HepG2 (cell line): ENCODE measurements around the gene ARMC3. TPM values are rescaled to one million over a fixed set of nuclear protein-coding genes. Genes with fewer than 3 reads are reported as not detected.

Experiments
- ATAC-seq: fragments of 200-7000 bp; cut with Tn5 transposase; 3 replicates; pipeline ENCODE4 v1.9.1; 2020; ENCODE audit warnings: mild to moderate bottlenecking, moderate library complexity
- BruUV-seq: library from RNA; stranded (reverse); fragments of 400-500 nt; replicated peaks from 2 replicates; lab custom pipeline; 2021; lab: Mats Ljungman, UMichigan
- CTCF ChIA-PET: fragments of 300-600 bp; formaldehyde crosslinking; extraction: SDS; loops from one replicate; lab custom pipeline; 2021; ENCODE audit warnings: low total read pairs, inconsistent platforms, low intra/inter-chr PET ratio; lab: Yijun Ruan, JAX
- POLR2A ChIA-PET: fragments of 350-600 bp; sonication (Branson Sonifier 250); formaldehyde crosslinking; loops from one replicate; lab custom pipeline; 2020; ENCODE audit warnings: antibody characterized with exemption, inconsistent platforms; lab: Yijun Ruan, JAX
- DNase-seq: peaks from one replicate; pipeline ENCODE4 v3.0.0-alpha.2; 2015; ENCODE audit warnings: low spot score
- FAIRE-seq: peaks from 3 replicates; lab custom pipeline; 2011; peaks lifted over from hg19 to GRCh38; lab: Jason Lieb, UNC
- H2AFZ ChIP-seq: one replicate; pipeline ENCODE4 v1.6.1; 2011; ENCODE audit warnings: low read length, inconsistent platforms
- H3K27ac ChIP-seq: fragments of 300-600 bp; 3 replicates; pipeline ENCODE4 v1.8.0; 2011; ENCODE audit warnings: mixed run types, mild to moderate bottlenecking, mixed read lengths, low read length, inconsistent platforms; ENCODE audit not compliant: insufficient read depth; ENCODE audit errors: extremely low read length
- H3K27me3 ChIP-seq, 2 experiments: fragments of 200-600 bp in 1 of 2; 2 replicates in 1 of 2; 3 replicates in 1 of 2; pipeline versions ENCODE4 v1.6.0 to v1.8.0; 2011; ENCODE audit warnings: low read length in 2 of 2, mild to moderate bottlenecking in 2 of 2, moderate library complexity in 2 of 2, inconsistent platforms in 1 of 2; ENCODE audit not compliant: insufficient read depth in 2 of 2, control insufficient read depth in 1 of 2
- H3K36me3 ChIP-seq, 2 experiments: fragments of 200-600 bp in 1 of 2; replicated peaks in 1 of 2; 2 replicates in 1 of 2; 3 replicates in 1 of 2; pipeline versions ENCODE4 v1.5.1 to v1.8.0; 2011; ENCODE audit warnings: low read length in 2 of 2, inconsistent platforms in 1 of 2; ENCODE audit not compliant: insufficient read depth in 2 of 2, control insufficient read depth in 1 of 2
- H3K4me1 ChIP-seq: 2 replicates; pipeline ENCODE4 v1.5.1; 2012; ENCODE audit warnings: low read length, inconsistent platforms; ENCODE audit not compliant: insufficient read depth
- H3K4me2 ChIP-seq: 2 replicates; pipeline ENCODE4 v1.6.0; 2011; ENCODE audit warnings: low read depth, low read length, inconsistent platforms
- H3K4me3 ChIP-seq, 3 experiments: fragments of 200-600 bp in 1 of 3; sonication (generic), shearing (Covaris generic) in 1 of 3; replicated peaks in 1 of 3; 2 replicates each; pipeline ENCODE4 v1.5.1; 2011 to 2016; ENCODE audit warnings: low read length in 3 of 3, inconsistent platforms in 2 of 3, low read depth in 2 of 3, mild to moderate bottlenecking in 2 of 3, control low read depth in 1 of 3, mixed read lengths in 1 of 3; ENCODE audit not compliant: insufficient read depth in 1 of 3
- H3K79me2 ChIP-seq: one replicate; pipeline ENCODE4 v1.6.1; 2011; ENCODE audit warnings: low read length, inconsistent platforms; ENCODE audit not compliant: insufficient read depth
- H3K9ac ChIP-seq: 2 replicates; pipeline ENCODE4 v1.6.0; 2011; ENCODE audit warnings: mild to moderate bottlenecking, low read depth, low read length, inconsistent platforms; ENCODE audit not compliant: insufficient read depth
- H3K9me3 ChIP-seq: 2 replicates; pipeline ENCODE4 v1.5.1; 2012; ENCODE audit warnings: mild to moderate bottlenecking, low read length
- H4K20me1 ChIP-seq: 2 replicates; pipeline ENCODE4 v1.6.0; 2011; ENCODE audit warnings: inconsistent platforms, mild to moderate bottlenecking, low read length, moderate library complexity; ENCODE audit not compliant: insufficient read depth
- ASH2L ChIP-seq: fragments of 300-600, 200-600 bp; sonication (generic); IDR thresholded peaks from 2 replicates; pipeline ENCODE4 v1.7.0; 2017; ENCODE audit warnings: low read depth, mild to moderate bottlenecking, moderate library complexity, mixed read lengths, low read length; ENCODE audit not compliant: insufficient read length
- ATRX ChIP-seq: sonication (generic); formaldehyde crosslinking; IDR thresholded peaks from 2 replicates; pipeline ENCODE4 v1.4.0; 2020; ENCODE audit warnings: missing genetic modification reagents, borderline replicate concordance
- BORCS8-MEF2B ChIP-seq: sonication (generic); formaldehyde crosslinking; IDR thresholded peaks from 2 replicates; pipeline ENCODE4 v1.8.0; 2022; ENCODE audit warnings: mild to moderate bottlenecking, missing genetic modification reagents
- CHD4 ChIP-seq: fragments of 200-600 bp; sonication (generic); IDR thresholded peaks from 2 replicates; pipeline ENCODE4 v1.7.0; 2017; ENCODE audit warnings: mild to moderate bottlenecking, low read length, borderline replicate concordance
- HMGXB4 ChIP-seq, 2 experiments: sonication (generic) in 1 of 2; formaldehyde crosslinking in 1 of 2; IDR thresholded peaks; 2 replicates each; pipeline versions ENCODE4 v1.4.0 to v1.6.1; 2018 to 2020; ENCODE audit warnings: missing genetic modification reagents in 2 of 2, borderline replicate concordance in 1 of 2, low read depth in 1 of 2, mild to moderate bottlenecking in 1 of 2, missing biosample characterization in 1 of 2
- KDM4B ChIP-seq: sonication (generic); formaldehyde crosslinking; IDR thresholded peaks from 2 replicates; pipeline ENCODE4 v1.4.0; 2020; ENCODE audit warnings: missing genetic modification reagents
- POLR2AphosphoS2 ChIP-seq: IDR thresholded peaks from 2 replicates; pipeline ENCODE4 v1.6.1; 2011; ENCODE audit warnings: low read depth, low read length, improper control_type of control experiment
- ZMYM2 ChIP-seq: sonication (generic); formaldehyde crosslinking; IDR thresholded peaks from 2 replicates; pipeline ENCODE4 v1.8.0; 2022; ENCODE audit warnings: mild to moderate bottlenecking, missing genetic modification reagents
- ZNF572 ChIP-seq: sonication (generic); formaldehyde crosslinking; IDR thresholded peaks from 2 replicates; pipeline ENCODE4 v1.5.1; 2020; ENCODE audit warnings: mild to moderate bottlenecking, missing genetic modification reagents
- ZNF574 ChIP-seq: sonication (generic); formaldehyde crosslinking; IDR thresholded peaks from 2 replicates; pipeline ENCODE4 v1.4.0; 2020; ENCODE audit warnings: missing genetic modification reagents
- ZNF782 ChIP-seq: sonication (generic); formaldehyde crosslinking; IDR thresholded peaks from 2 replicates; pipeline ENCODE4 v1.4.0; 2020; ENCODE audit warnings: missing genetic modification reagents, mild to moderate bottlenecking, borderline replicate concordance
- WGBS: methylation state at CpG from one replicate; pipeline ENCODE4 v1.1.6; 2017; ENCODE audit warnings: low lambda C conversion rate; 5-methylcytosine and 5-hydroxymethylcytosine counted together
- in situ Hi-C: cut with HindIII; loops from 2 replicates; pipeline ENCODE4 v1.10.0; 2017; ENCODE audit warnings: low pct_unique_long_range_greater_than_20kb; ENCODE audit not compliant: extremely low pct_ligation_motif_present
- intact Hi-C: fragments of 100-400 bp; cut with micrococcal nuclease; formaldehyde crosslinking; loops from one replicate; pipeline ENCODE4 v1.10.0; 2022; ENCODE audit not compliant: unreplicated experiment
- polyA plus RNA-seq, 8 experiments: library from polyadenylated mRNA; depleted of rRNA in 3 of 8; stranded (reverse) in 7 of 8; unstranded in 1 of 8; fragments of >200 nt; fragmentation: Illumina TruSeq in 4 of 8; extraction: Trizol in 4 of 8; gene quantifications; 2 replicates each; pipeline versions ENCODE4 v1.2.1 to v1.2.3, GENCODE V29; 2011 to 2016; ENCODE audit warnings: low read depth in 4 of 8, missing spikeins in 1 of 8, mixed read lengths in 1 of 8; ENCODE audit not compliant: insufficient read depth in 1 of 8
- total RNA-seq, 5 experiments: library from RNA; depleted of rRNA; stranded (reverse); fragments of >200 nt; fragmentation: Illumina TruSeq; extraction: Trizol; gene quantifications; 2 replicates each; pipeline ENCODE4 v1.2.3, GENCODE V29; 2016; ENCODE audit warnings: low read depth in 1 of 5
- TF ChIP-seq, protein P1 (sequence below): sonication (generic); formaldehyde crosslinking; conservative IDR thresholded peaks from 2 replicates; pipeline ENCODE4 v1.8.0; 2022; ENCODE audit warnings: missing genetic modification reagents

Gene ARMC3
- total and polyA plus RNA-seq, 2 of the 13 experiments (the other 11 are each of a cell fraction or from before 2014, with no cell fraction given), result not detected

- POLR2A ChIA-PET, result no interaction called here
- no peak for FAIRE-seq
- H4K20me1 ChIP-seq, result no peaks in the 10 kb centered on the region
- in situ Hi-C loops, result loop anchor here (5.0 kb wide), 1 partner anchor 990 kb away; the partner anchor contains the start of gene DNAJC1
- H3K9me3 ChIP-seq, result no peaks in the 10 kb centered on the region
- no peak for ATAC-seq
- BruUV-seq, result no TSS peak
- intact Hi-C loops, result no loop called here
- peaks cover 11% of the 10 kb centered on the region; the same call in 1 of the 2 replicates for H3K4me1 ChIP-seq
- TF ChIP-seq POLR2AphosphoS2, result no peak
- TF ChIP-seq ZNF574, result no peak
- TF ChIP-seq ATRX (CRISPR knock-in tag), result no peak
- TF ChIP-seq, protein P1, sequence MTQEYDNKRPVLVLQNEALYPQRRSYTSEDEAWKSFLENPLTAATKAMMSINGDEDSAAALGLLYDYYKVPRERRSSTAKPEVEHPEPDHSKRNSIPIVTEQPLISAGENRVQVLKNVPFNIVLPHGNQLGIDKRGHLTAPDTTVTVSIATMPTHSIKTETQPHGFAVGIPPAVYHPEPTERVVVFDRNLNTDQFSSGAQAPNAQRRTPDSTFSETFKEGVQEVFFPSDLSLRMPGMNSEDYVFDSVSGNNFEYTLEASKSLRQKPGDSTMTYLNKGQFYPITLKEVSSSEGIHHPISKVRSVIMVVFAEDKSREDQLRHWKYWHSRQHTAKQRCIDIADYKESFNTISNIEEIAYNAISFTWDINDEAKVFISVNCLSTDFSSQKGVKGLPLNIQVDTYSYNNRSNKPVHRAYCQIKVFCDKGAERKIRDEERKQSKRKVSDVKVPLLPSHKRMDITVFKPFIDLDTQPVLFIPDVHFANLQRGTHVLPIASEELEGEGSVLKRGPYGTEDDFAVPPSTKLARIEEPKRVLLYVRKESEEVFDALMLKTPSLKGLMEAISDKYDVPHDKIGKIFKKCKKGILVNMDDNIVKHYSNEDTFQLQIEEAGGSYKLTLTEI, result no peak
- TF ChIP-seq ASH2L, result no peak
- no peak for TF ChIP-seq ZMYM2
- no peak for TF ChIP-seq ZNF572 (CRISPR knock-in tag)
- no peak for TF ChIP-seq CHD4
- no peak for TF ChIP-seq ZNF782 (CRISPR knock-in tag)
- no peak for TF ChIP-seq HMGXB4 (CRISPR knock-in tag; IDR thresholded peaks at IDR 0.05; ENCODE audit: borderline replicate concordance in 1 of 2, low read depth in 1 of 2)
- TF ChIP-seq KDM4B (CRISPR knock-in tag), result no peak
- TF ChIP-seq BORCS8-MEF2B (CRISPR knock-in tag), result no peak
- TF ChIP-seq, all 625 proteins: peak for 0
- no peaks in the 10 kb centered on the region for H3K79me2 ChIP-seq
- peaks cover 2% of the 10 kb centered on the region in 2 experiments; a peak in 1 of 5 replicates for H3K27me3 ChIP-seq
- H2AFZ ChIP-seq, result no peak overlapping the region
- WGBS, result under 1% methylated on average over 5 of the region's 5 CpGs
- H3K9ac ChIP-seq, result no peak overlapping the region
- no peak for DNase-seq
- no peaks in the 10 kb centered on the region for H3K36me3 ChIP-seq
- H3K4me3 ChIP-seq, result no peak overlapping the region
- no peak overlapping the region for H3K27ac ChIP-seq
- CTCF ChIA-PET, result no interaction called here
- no peak overlapping the region for H3K4me2 ChIP-seq
Measured at GRCh38 chr10:22992075-22992474, 64.2 kb downstream of the ARMC3 start.
